ENCODE results near the gene DLG1.

- TF ChIP-seq CTCF (conservative IDR thresholded peaks at IDR 0.05; ENCODE audit: low read depth in 2 of 2) = no peak
- no peak for TF ChIP-seq POLR2AphosphoS5 (IDR thresholded peaks at IDR 0.05; ENCODE audit: low read depth)
Measured at GRCh38 chr3:197229836-197230235, 68.6 kb downstream of the DLG1 start.
